HFFc6 (cell line): ENCODE data around the gene ENO2. TPM values are rescaled to one million over a fixed set of nuclear protein-coding genes. Genes with fewer than 3 reads are reported as not detected.

Source experiments
- DNase-seq: peaks from one replicate; pipeline ENCODE4 v3.0.0-alpha.2; 2018
- H3K27ac Mint-ChIP-seq: 2 replicates; pipeline ENCODE4 v1.8.0; 2020; ENCODE audit warnings: mild to moderate bottlenecking, mixed read lengths
- H3K27me3 Mint-ChIP-seq: 2 replicates; pipeline ENCODE4 v1.8.0; 2021; ENCODE audit warnings: mild to moderate bottlenecking, moderate library complexity, mixed read lengths; ENCODE audit not compliant: insufficient read depth
- H3K36me3 Mint-ChIP-seq: 2 replicates; pipeline ENCODE4 v1.8.0; 2021; ENCODE audit warnings: low read depth, mixed read lengths
- H3K4me1 Mint-ChIP-seq: 2 replicates; pipeline ENCODE4 v1.8.0; 2020; ENCODE audit warnings: low read depth, mixed read lengths
- H3K4me3 Mint-ChIP-seq: 2 replicates; pipeline ENCODE4 v1.8.0; 2020; ENCODE audit warnings: mild to moderate bottlenecking, moderate library complexity, mixed read lengths
- H3K9me3 Mint-ChIP-seq: 2 replicates; pipeline ENCODE4 v1.8.0; 2020; ENCODE audit warnings: mild to moderate bottlenecking, mixed read lengths
- total RNA-seq, 6 experiments: library from RNA; stranded (reverse); fragmentation: NEBNext Ultra II Directional; extraction: Animal tissue kit (Norgen Biotek cat#: 25700); gene quantifications; 2 replicates in 1 of 6; 3 replicates in 5 of 6; pipeline ENCODE4 v1.2.3, GENCODE V29; 2021
- TF ChIP-seq, protein P1 (sequence below): fragments of 200-600 bp; sonication (generic); IDR thresholded peaks from 2 replicates; pipeline ENCODE4 v1.5.0; 2021; ENCODE audit warnings: antibody characterized with exemption, mild to moderate bottlenecking

The ENO2 gene
- total RNA-seq, 6 experiments from 2014 or later: 18.9 to 26.9 (median 24.7) TPM

- Mint-ChIP-seq H3K4me1 (peaks cover 15% of the 10 kb centered on the region), H3K27ac (no peak overlapping the region), H3K4me3 (no peak overlapping the region), H3K27me3 (peaks cover 3% of the 10 kb centered on the region), H3K36me3 (0 out of 2 replicates have a peak, but pooled peaks cover 4% of the 10 kb centered on the region), H3K9me3 (no peaks in the 10 kb centered on the region)
- TF ChIP-seq, protein P1, sequence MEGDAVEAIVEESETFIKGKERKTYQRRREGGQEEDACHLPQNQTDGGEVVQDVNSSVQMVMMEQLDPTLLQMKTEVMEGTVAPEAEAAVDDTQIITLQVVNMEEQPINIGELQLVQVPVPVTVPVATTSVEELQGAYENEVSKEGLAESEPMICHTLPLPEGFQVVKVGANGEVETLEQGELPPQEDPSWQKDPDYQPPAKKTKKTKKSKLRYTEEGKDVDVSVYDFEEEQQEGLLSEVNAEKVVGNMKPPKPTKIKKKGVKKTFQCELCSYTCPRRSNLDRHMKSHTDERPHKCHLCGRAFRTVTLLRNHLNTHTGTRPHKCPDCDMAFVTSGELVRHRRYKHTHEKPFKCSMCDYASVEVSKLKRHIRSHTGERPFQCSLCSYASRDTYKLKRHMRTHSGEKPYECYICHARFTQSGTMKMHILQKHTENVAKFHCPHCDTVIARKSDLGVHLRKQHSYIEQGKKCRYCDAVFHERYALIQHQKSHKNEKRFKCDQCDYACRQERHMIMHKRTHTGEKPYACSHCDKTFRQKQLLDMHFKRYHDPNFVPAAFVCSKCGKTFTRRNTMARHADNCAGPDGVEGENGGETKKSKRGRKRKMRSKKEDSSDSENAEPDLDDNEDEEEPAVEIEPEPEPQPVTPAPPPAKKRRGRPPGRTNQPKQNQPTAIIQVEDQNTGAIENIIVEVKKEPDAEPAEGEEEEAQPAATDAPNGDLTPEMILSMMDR: no peak
- no peak for DNase-seq
Observed at GRCh38 chr12:6894321-6894720, 20.1 kb upstream of the ENO2 start.

DNA sequence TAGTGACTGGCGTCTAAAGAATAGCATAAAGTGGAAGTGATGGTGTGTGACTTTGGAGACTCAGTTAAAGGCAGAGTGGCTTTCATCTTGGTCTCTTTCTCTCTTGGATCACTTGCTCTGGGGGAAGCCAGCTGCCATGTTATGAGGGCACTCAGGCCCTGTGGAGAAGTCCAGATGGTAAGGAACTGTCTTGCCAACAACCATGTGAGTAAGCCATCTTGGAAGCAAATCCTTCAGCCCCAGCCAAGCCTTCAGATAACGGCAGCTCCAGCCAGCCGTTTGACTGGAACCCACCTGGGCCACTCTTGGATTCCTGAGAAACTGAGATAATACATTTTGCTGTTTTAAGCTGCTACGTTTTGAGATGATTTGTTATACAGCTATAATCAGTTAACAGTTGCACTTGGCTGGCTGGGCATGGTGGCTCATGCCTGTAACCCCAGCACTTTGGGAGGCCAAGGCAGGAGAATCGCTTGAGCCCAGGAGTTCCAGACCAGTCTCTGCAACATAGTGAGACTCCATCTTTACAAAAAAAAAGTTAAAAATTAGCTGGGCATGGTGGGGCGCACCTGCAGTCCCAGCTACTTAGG, 17.4 kb upstream of the ENO2 start:
- TF ChIP-seq, protein P1: no peak
- H3K9me3 Mint-ChIP-seq: no peaks in the 10 kb centered on the region
- H3K4me1 Mint-ChIP-seq: no peaks in the 10 kb centered on the region
- peaks cover 3% of the 10 kb centered on the region for H3K27me3 Mint-ChIP-seq
- no peak for DNase-seq
- no peak overlapping the region for H3K4me3 Mint-ChIP-seq
- H3K27ac Mint-ChIP-seq: no peak overlapping the region
- no peaks in the 10 kb centered on the region for H3K36me3 Mint-ChIP-seq

DNA sequence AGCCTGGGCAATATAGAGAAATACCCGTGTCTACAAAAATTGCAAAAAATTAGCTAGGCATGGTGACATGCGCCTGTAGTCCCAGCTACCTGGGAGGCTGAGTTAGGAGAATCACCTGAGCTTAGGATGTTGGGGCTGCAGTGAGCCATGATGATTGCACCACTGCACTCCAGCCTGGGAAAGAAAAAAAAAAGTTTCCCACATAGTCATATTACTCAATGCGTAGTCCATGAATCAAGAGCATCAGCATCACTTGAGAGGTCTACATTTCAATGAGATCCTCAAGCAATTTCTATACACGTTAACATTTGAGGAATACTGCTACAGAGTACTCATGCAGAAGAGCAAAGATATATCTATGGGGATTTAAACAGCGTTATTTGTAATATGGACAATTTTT, 15.0 kb upstream of the ENO2 start:
- Mint-ChIP-seq H3K4me1 (no peaks in the 10 kb centered on the region), H3K27me3 (peaks cover 3% of the 10 kb centered on the region), H3K9me3 (no peaks in the 10 kb centered on the region), H3K4me3 (no peak overlapping the region), H3K27ac (no peak overlapping the region), H3K36me3 (no peaks in the 10 kb centered on the region)
- no peak for DNase-seq
- TF ChIP-seq, protein P1: no peak

- H3K27ac Mint-ChIP-seq: no peak overlapping the region
- TF ChIP-seq, protein P1: no peak
- DNase-seq: no peak
Observed at GRCh38 chr12:6899837-6900519, 14.4 kb upstream of the ENO2 start.

GRCh38 chr12:6902448-6902847, 11.9 kb upstream of the ENO2 start:
- no peaks in the 10 kb centered on the region for H3K9me3 Mint-ChIP-seq
- no peak overlapping the region for H3K27ac Mint-ChIP-seq
- TF ChIP-seq, protein P1: no peak
- DNase-seq: no peak
- no peak overlapping the region for H3K4me3 Mint-ChIP-seq
- H3K27me3 Mint-ChIP-seq: no peaks in the 10 kb centered on the region; the same call in 1 of the 2 replicates
- H3K36me3 Mint-ChIP-seq: no peaks in the 10 kb centered on the region
- H3K4me1 Mint-ChIP-seq: no peaks in the 10 kb centered on the region

More at GRCh38 chr12:6899837-6900519, 14.4 kb upstream of the ENO2 start:
- Mint-ChIP-seq H3K4me3 (no peak overlapping the region), H3K36me3 (no peaks in the 10 kb centered on the region), H3K27me3 (peaks cover 3% of the 10 kb centered on the region), H3K4me1 (no peaks in the 10 kb centered on the region), H3K9me3 (no peaks in the 10 kb centered on the region)
